ENCODE results near the gene SLU7. TPM values are rescaled to one million over a fixed set of nuclear protein-coding genes. Genes with fewer than 3 reads are reported as not detected.
A peak's percentile ranks its signal among the peaks of the same experiment; 100 is the strongest.

SLU7 gene
- total RNA-seq = 10 to 100 TPM; 35.5 to 50.7 TPM
- long read RNA-seq, transcript SLU7-201 (16 exons, 3,793 nt) = major isoform, 7 of 30 reads
- long read RNA-seq, partial matches to known transcripts = 16 of 30 reads
- long read RNA-seq, other reads (novel, unspliced or antisense) = 7 of 30 reads

DNA sequence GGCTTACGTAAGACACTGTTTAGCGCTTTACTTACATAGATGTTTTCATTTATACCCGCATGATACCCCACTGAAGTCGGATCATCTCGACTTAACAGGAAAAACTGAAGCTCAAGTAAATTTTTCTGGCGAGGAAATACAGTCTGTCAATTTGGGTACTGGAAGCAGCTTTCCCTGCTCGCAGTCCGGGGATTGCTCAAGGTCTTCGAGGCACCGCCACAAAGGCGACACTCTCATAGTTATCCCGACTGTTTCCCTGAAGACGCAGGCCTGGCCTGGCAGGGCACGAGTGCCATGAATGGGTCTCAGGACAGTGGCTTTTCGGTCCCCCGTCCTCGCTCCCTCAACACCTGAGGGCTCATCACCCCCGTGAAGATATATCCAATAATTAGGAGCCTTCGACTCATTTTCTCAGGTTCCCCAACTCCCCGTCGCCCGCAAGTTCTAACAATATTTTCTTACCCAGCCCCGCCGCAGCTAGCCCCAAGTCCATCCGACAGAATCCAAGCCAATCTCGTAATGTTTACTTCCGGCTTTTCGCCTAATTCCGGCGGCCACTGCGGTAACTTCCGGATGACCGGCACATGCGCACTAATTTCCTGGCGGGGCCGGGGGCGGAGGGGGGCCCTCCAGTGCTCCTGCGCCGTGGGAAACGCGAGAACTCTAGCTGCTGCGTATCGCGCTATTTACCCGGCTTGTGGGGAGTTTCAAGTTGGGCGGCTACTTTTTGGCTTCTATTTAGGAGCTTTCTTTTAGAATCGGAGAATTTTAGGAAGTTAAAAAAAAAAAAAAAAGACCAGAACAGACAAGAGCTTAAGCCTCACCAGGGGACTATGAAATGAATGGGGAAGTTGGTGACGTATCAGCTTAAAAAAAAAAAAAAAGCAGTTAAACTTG lies at the start of gene SLU7:
SLU7 (minus strand) TSS at position 521 of the 897 bp plus-strand sequence. CDS start 3,787 bp downstream, outside the sequence.
- intact Hi-C loops (cut with DNase I, micrococcal nuclease) = no loop called here
- DNase-seq = peak; percentile 93 to 94
- peak; percentile 89 for ATAC-seq

DNA sequence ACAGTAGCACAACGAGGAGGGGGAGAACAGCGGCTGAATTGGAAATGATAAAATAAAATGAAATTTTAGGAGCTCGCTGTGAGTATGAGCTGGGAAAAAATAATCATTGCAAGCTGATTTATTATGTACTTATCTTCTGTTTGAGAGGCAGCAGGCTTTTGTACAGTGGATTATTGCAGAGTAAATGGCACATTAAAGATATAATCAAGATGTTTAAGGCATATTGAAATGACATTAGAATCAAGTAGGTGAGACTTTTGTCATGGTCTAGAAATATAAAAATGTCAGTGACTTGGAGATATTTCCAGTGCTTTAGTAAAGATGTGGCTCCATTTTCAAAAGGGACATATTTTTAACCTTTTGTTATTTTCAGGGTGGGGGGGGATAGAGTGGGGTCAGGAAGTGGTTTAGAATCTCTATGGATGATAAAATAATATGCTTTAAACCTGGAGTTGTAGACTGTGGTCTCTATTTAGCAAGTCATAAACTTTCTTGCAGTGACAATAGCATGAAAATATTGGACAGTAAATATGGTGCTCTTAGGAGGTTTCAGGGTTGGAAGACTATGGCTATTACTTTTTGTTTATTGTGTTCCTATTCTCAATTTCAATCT lies 49.6 kb upstream of the SLU7 start:
- DNase-seq = no peak
- intact Hi-C loops (cut with DNase I, micrococcal nuclease) = no loop called here
- no peak for ATAC-seq

GRCh38 chr5:160467555-160468362 lies 48.9 kb upstream of the SLU7 start:
- ATAC-seq (peak; percentile 79), DNase-seq (peak; percentile 82 to 86)
- intact Hi-C loops (cut with DNase I, micrococcal nuclease) = no loop called here

- no peak for ATAC-seq
- DNase-seq = no peak
- intact Hi-C loops (cut with DNase I, micrococcal nuclease) = no loop called here
Measured at GRCh38 chr5:160466889-160467554, 48.1 kb upstream of the SLU7 start.

- ATAC-seq = no peak
- no peak for DNase-seq
- intact Hi-C loops (cut with DNase I, micrococcal nuclease) = no loop called here
Measured at GRCh38 chr5:160466116-160466515, 47.2 kb upstream of the SLU7 start.

GRCh38 chr5:160464466-160464797 lies 45.6 kb upstream of the SLU7 start:
- no peak for DNase-seq
- intact Hi-C loops (cut with DNase I, micrococcal nuclease) = no loop called here
- ATAC-seq = no peak

- intact Hi-C loops (cut with DNase I, micrococcal nuclease) = no loop called here
- ATAC-seq (no peak), DNase-seq (no peak)
Measured at GRCh38 chr5:160463740-160464465, 45.0 kb upstream of the SLU7 start.

DNA sequence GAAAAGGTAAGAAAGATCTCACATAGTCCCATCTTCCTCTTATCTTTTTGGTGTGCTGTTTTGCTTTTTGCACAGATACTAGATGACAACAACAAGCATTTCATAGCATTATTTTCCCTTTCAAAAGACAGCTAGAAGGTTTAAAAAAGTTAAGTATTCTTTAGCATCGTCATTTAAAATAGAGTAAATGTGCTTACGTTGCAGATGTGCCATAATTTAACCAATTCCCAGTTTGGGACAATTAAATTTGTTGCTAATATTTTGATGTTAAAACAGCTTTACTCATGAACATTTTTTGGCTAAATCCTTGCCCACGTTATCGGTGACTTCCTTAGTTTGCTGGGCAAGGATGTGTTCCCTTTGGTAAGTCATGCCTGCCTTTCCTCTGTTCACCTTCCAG lies 44.3 kb upstream of the SLU7 start:
- intact Hi-C loops (cut with DNase I, micrococcal nuclease) = no loop called here
- ATAC-seq (no peak), DNase-seq (no peak)

GRCh38 chr5:160462167-160462566 lies 43.3 kb upstream of the SLU7 start:
- ATAC-seq (no peak), DNase-seq (no peak)
- intact Hi-C loops (cut with DNase I, micrococcal nuclease) = no loop called here

- DNase-seq (no peak), ATAC-seq (no peak)
- intact Hi-C loops (cut with DNase I, micrococcal nuclease) = no loop called here
Measured at GRCh38 chr5:160461378-160461777, 42.5 kb upstream of the SLU7 start.

- intact Hi-C loops (cut with DNase I, micrococcal nuclease) = no loop called here
- no peak for ATAC-seq
- DNase-seq = no peak
Measured at GRCh38 chr5:160460377-160461049, 41.6 kb upstream of the SLU7 start.

DNA sequence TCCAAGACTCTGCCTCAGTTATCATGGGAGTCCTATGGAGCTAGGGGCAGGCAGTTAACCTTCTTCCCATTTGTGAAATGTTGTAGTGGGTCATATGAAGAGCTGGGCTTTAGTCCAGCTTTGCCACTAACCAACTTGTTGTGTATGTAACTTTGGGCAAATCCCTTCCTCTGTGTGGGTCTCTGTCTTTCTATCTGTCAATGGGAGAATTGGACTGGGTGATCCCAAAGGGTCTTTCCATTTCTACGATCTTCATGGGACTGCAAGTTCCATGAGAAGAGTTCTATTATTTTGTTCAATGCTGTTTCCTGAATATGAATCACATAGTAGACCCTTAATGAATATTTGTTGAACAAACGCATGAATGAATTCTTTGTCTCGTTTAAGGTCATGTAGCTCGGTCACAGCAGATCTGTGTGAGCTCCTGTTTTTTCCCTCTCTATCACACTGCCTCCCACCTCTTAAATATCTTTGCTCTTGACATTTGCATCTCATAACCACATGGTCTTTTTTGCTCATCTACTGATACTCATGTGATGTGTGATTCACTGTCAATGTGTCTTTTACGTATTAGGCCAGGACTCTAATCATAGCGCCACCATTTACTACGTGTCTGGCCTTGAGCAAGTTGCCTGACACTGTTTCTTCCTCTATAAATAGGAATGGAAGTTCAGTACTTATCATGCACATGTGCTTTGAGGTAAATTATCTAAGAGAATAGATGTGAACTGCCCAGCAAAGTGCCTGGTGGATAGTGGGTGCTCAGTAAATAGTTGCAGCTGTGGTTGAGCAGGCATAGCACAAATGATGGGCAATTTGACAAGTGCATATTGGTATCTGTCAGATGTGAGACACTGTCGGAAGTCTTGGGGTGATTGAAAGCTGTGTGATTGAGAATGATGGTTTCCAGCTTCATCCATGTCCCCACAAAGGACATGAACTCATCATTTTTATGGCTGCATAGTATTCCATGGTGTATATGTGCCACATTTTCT lies 40.2 kb upstream of the SLU7 start:
- ATAC-seq (no peak), DNase-seq (no peak)
- intact Hi-C loops (cut with DNase I, micrococcal nuclease) = no loop called here

GRCh38 chr5:160457252-160457651 lies 38.4 kb upstream of the SLU7 start:
- ATAC-seq = no peak
- DNase-seq = no peak
- intact Hi-C loops (cut with DNase I, micrococcal nuclease) = no loop called here

DNA sequence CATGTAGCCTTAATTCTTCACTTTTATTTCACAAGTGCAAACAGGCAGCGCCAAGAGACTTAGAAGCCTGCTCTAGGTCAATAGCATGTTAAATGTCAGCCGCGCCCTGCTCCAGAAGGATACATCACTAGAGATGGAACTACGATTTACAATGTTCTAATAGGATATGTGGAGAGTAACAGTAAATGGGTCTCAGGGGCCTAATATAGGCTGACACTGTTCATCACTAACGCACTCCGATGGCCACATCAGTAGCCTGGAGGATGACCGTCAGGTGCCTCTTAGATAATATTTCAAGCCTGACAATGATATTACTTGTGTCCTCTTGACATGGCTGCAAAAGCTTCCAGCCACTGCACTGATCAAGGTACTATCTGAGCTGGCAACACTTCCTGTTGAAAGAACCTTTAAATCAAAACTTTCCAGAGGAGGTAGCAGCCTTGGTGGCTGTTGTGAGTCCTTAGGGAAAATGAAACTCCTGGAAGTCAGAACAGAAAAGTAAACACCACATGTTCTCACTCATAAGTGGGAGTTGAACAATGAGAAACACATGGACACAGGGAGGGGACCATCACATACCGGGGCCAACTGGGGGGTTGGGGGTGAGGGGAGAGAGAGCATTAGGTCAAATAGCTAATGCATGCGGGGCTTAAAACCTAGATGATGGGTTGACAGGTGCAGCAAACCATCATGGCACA lies 37.7 kb upstream of the SLU7 start:
- intact Hi-C loops (cut with DNase I, micrococcal nuclease) = no loop called here
- no peak for DNase-seq

DNA sequence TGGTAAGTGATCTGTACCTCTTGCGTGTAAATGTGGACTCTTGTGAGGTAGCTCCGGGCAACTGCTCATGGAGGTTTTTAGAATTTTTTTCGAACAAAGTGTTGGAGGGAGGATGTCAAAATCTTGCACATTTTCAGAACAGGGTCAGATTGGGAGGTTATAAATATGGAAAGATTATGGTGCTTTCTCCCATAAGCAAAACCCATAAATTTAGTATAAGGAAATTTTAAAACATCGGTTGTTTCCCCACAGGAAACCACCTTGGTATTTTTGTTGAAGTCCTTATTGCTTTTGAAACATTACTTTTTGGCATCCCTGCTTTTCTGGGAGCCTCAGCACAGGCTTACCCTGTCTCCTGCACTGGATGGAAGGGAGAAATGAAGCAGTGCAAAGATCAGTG lies 36.7 kb upstream of the SLU7 start:
- DNase-seq (no peak), ATAC-seq (no peak)
- intact Hi-C loops (cut with DNase I, micrococcal nuclease) = no loop called here

More for the DNA sequence above, 37.7 kb upstream of the SLU7 start:
- no peak for ATAC-seq

GRCh38 chr5:160453751-160454150 lies 34.9 kb upstream of the SLU7 start:
- no peak for DNase-seq
- no peak for ATAC-seq
- intact Hi-C loops (cut with DNase I, micrococcal nuclease) = no loop called here
